ENCODE measurements around the gene BIN2.
A peak's percentile ranks its signal among the peaks of the same experiment; 100 is the strongest.

BIN2 gene

GRCh38 chr12:51253276-51253675 lies 70.7 kb downstream of the BIN2 start:
- no peak for DNase-seq (ENCODE audit: low read depth)

DNA sequence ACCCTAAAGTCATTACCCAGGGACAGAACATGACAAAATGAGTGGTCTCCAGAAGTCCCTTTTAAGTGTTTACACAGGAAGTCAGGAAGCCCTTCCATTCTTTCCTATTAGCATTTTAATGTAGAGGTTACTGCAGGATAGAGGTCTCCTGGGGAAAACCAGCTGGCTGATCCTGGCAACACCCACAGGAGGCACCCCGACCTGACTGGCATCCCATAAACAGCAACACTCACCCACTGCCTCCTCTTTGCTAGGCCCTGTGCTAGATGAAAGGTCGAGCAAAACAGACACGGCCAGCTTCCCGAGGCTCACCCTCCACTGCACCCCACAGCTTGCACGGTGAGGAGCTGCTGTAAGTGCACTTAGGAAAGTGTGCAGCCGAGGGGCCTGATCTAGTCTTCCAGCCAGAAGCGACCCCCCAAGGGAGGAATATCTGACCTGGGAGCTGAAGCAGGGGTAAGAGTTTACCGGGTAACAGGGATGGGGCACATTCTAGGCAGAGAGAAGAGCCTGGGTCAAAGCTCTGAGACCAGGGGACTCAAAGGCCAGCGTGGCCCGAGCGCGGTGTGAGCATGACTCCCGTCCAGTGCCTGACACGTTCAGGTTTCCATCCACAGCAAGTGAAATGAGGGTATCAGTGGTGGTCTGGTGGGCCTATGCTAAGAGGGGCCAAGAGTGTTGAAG lies 76.3 kb downstream of the BIN2 start:
- no peak for DNase-seq (ENCODE audit: low read depth)

DNA sequence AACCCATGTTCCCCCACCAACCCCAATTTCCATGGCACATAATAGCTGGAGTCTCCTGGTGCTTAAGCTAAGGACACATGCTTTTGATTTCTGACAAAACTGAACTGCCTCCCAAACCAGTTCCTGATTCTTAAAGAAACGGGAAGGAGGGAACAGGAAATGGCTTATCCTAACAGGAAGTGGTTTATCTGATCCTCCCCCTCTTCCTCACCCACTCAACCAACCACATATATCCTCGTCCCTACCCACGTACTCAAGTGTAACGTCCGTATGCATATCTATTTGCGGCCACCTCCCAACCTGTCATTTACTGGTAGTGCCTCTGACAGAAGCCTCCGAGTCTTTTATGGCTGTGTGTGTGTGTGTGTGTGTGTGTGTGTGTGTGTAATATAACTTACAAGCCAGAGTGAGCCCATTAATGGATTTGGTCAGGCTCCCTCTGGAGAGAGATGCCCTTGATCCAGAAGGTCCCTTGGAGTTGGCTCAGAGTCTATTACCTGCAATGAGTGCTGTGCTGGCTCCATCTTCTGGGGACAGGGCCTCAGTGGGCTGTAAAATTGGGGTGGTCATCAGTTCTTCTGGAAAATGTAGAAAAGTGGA lies 77.6 kb downstream of the BIN2 start:
- DNase-seq (ENCODE audit: low read depth), result peak; percentile 28

DNA sequence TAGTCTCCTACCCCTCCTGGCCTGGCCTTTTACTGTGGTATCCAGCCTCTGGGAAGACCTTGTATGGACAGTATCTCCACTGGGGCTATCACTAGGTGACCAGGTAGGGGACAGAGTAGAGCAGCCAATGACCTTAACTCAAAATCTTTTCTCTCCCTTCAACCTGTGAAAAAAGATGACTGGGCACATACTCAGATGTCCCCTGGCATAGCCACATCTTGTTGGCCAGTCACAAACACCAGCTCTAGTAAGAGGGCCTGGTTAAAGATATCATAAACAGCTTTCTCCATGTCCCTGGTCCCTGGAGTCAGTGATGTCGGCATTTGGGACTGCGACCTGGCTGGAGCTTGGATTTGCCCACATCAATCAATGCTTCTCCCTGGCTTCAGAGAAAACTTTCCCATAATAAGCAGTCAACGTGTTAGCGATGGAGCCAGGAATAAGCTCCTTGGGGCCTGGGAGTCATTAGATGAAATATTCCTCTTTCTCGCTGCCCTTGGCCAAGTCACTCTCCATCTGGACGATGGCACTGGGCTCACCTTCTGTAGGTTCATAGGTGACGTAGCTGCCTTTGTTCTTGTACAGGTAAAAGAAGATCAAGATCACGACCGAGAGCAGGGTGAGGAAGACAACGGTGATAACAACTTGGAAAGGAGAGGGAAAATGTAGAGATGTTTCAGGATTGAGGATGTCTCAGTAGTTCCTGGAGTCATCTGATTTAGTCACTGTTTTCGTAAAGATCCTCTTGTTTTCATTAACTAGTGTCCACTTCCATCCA lies 78.3 kb downstream of the BIN2 start:
- DNase-seq (ENCODE audit: low read depth), result no peak

DNA sequence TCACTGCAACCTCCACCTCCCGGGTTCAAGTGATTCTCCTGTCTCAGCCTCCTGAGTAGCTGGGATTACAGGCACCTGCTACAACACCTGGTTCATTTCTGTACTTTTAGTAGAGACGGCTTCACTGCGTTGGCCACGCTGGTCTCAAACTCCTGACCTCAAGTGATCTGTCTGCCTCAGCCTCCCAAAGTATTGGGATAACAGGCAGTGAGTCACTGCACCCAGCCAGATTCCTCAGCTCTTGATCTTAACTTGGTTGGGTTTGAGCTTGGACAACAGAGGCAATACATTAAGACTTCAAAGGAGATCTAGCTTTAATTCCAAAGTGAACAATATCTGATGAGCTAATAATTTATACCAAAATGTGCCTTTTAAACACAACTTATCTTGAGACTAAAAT lies 79.7 kb downstream of the BIN2 start:
- no peak for DNase-seq (ENCODE audit: low read depth)

DNA sequence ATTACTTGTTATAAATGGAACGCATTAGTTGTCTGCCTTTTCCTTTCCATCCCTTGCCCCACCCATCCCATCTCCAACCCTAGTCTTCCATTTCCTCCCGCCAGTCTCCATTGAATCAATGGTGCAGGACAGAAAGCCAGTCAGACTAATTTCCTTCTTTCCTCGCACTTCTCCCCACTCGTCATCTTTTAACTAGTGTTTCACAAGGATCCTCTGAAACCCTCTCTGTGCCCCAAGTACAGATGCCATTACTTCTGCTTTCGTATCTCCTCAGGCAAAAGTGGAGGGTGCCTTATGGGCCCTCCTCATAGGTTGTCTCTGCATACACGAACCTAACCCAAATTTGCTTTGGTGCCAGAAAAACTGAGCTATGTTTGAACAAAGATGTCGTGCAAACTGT lies 81.1 kb downstream of the BIN2 start:
- DNase-seq (ENCODE audit: low read depth), result no peak

GRCh38 chr12:51242120-51242519 lies 81.9 kb downstream of the BIN2 start:
- no peak for DNase-seq (ENCODE audit: low read depth)

DNA sequence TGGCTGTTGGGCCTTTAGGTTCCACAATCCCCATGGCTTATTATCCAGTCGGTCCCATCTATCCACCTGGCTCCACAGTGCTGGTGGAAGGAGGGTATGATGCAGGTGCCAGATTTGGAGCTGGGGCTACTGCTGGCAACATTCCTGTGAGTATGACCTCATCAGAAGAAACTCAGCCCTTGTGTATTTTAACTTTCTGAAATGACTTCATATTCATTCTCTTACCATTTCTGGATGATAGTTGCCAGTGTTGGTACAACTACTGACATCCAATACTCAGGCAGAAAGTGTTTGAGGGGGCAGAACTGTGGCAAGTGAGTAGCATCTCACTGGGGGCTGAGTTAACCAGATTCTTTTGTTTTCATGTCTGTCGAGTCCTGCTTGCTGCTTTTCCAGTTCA lies 83.0 kb downstream of the BIN2 start:
- no peak for DNase-seq (ENCODE audit: low read depth)

DNA sequence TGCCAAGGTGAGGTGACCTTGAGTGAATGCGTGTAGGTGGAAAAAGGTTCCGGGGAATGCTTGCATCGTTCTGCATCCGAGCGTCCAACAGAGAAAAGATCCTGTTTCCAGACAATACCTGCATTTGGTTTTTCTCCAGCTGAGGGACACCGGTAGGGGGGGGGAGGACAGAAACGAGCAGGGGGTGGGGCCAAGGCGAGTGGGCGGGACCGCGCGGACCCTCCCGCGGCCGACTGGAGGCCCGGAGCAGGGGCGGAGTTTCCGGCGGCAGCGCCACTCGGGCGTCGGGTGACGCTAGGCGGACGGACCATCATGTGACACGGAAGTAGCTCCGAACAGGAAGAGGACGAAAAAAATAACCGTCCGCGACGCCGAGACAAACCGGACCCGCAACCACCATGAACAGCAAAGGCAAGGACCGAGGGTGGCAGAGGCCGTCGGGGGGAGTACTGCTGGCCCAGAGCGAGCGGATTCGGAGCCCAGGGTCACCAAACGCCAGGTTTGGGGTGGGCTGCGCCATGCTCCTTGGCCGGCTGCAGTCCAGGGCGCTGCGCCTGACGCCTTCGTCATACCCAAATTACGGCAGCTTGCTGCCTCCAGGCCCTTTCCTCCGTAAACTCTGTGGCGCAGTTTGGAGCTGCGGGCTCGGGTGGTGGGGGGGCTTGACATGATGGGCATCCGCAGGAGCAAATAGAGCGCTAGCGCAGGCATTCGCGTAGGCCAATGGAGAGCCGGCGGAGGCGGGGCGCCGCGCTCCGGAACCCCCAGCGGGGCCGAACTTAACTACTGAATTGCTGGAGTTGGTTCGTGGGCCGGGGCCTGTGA lies 85.3 kb downstream of the BIN2 start, which contains the start of gene DAZAP2:
Gene DAZAP2 (plus strand): TSS at position 317 of the 825 bp plus-strand sequence. CDS start 82 bp downstream, at position 399.
- peak; percentile 89 for DNase-seq (ENCODE audit: low read depth)

GRCh38 chr12:51238037-51238509 lies 85.9 kb downstream of the BIN2 start:
- DNase-seq (ENCODE audit: low read depth), result no peak

DNA sequence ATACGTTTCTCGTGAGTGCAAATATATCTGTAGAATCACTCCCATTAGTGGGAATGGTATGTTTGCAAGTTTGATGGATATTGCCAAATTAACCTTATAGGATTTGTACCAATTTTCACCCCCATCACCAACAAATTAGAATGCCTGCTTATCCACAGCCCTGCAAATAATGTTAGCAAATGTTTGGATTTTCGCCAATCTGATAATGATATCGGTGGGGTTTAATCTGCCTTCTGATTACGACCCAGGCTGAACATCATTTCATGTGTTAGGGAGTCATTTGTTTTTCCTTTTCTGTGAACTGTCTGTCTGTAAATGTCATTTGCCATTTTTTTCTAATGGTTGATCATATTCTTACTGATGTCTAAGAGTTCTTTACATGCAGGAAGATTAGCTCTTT lies 89.4 kb downstream of the BIN2 start:
- DNase-seq (ENCODE audit: low read depth), result no peak

DNA sequence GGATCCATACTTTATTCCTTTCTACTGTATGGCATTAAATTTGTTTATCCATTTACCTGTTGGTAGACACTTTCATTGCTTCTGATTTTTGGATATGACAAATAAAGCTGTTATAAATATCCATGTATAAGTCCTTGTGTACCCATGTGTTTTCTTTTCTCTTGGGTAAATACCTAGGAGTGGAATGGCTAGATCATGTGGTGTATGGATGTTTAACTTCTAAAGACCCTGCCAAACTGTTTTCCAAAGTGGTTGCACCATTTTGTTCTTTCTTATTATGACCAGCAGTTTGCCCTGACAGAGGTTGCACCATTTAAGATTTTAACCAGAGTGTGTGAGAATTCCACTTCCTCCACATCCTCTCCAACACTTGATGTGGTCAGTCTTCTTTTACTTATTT lies 91.3 kb downstream of the BIN2 start:
- no peak for DNase-seq (ENCODE audit: low read depth)

Measured in stimulated activated CD4-positive, alpha-beta T cell treated with anti-CD3 and anti-CD28 coated beads, Interleukin-2, amount 100 ng/mL, for 4 hours (primary cell).